Transverse colon (tissue), 4 donors: Measurements from ENCODE around the gene UBD. TPM values are rescaled to one million over a fixed set of nuclear protein-coding genes. Genes with fewer than 3 reads are reported as not detected.

Experiments used
- DNase-seq: peaks from one replicate; pipeline ENCODE4 v3.0.0-alpha.2; 2019
- H3K27ac ChIP-seq, 4 donors: fragments of 200-600 bp; sonication (generic); 2 replicates each; pipeline ENCODE4 v1.5.1; 2016 to 2018; ENCODE audit warnings: inconsistent platforms in 4 of 4
- H3K27me3 ChIP-seq: fragments of 200-600 bp; sonication (generic); 2 replicates; pipeline ENCODE4 v1.5.1; 2017; ENCODE audit warnings: inconsistent platforms
- H3K36me3 ChIP-seq, 4 donors: fragments of 200-600 bp; sonication (generic); 2 replicates each; pipeline ENCODE4 v1.5.1; 2017 to 2019; ENCODE audit warnings: inconsistent platforms in 4 of 4
- H3K4me1 ChIP-seq, 4 donors: fragments of 200-600 bp; sonication (generic); 2 replicates each; pipeline ENCODE4 v1.5.1; 2017 to 2020; ENCODE audit warnings: inconsistent platforms in 4 of 4
- H3K4me3 ChIP-seq, 4 donors: fragments of 200-600 bp; sonication (generic); 1 replicate in 1 of 4; 2 replicates in 3 of 4; pipeline versions ENCODE4 v1.5.1 to v1.6.1; 2017 to 2019; ENCODE audit warnings: inconsistent platforms in 4 of 4
- H3K9me3 ChIP-seq, 2 donors: fragments of 200-600 bp; sonication (generic); 2 replicates each; pipeline ENCODE4 v1.5.1; 2017 to 2019; ENCODE audit warnings: inconsistent platforms in 2 of 2
- EP300 ChIP-seq: sonication (generic); formaldehyde crosslinking; IDR thresholded peaks from one replicate; pipeline ENCODE4 v1.6.1; 2017; ENCODE audit warnings: antibody characterized with exemption, low read depth
- POLR2A ChIP-seq: fragments of 450-650 bp; IDR thresholded peaks from one replicate; pipeline ENCODE4 v1.6.1; 2016; ENCODE audit warnings: antibody characterized with exemption, mild to moderate bottlenecking, moderate library complexity
- POLR2AphosphoS5 ChIP-seq, 3 donors: sonication (generic); formaldehyde crosslinking; IDR thresholded peaks; one replicate each; pipeline ENCODE4 v1.6.1; 2016; ENCODE audit warnings: antibody characterized with exemption in 3 of 3
- WGBS, 2 donors: methylation state at CpG; one replicate each; pipeline ENCODE4 v1.1.5; 2018; ENCODE audit warnings: low coverage in 1 of 2; 5-methylcytosine and 5-hydroxymethylcytosine counted together
- in situ Hi-C, 4 donors: fragments of 200-750 bp; cut with MboI; loops; one replicate each; pipeline versions ENCODE4 v1.15.0 to v1.15.1; 2017; ENCODE audit warnings: low sequenced_read_pairs in 3 of 4, low pct_ligation_motif_present in 1 of 4, low pct_unique_long_range_greater_than_20kb in 1 of 4
- intact Hi-C: fragments of 100-400 bp; cut with DNase I; formaldehyde crosslinking; loops from one replicate; pipeline ENCODE4 v1.15.1; 2023; ENCODE audit warnings: low total_unique reads
- total RNA-seq, 4 donors: library from RNA; depleted of rRNA; stranded (reverse); fragments of >200 nt; gene quantifications; one replicate each; pipeline ENCODE4 v1.1.0, GENCODE V29; 2016
- TF ChIP-seq, protein P1 (sequence below), 5 experiments: fragments of 200-600 bp in 3 of 5; fragments of 450-650 bp in 2 of 5; sonication (generic) in 3 of 5; IDR thresholded peaks; 1 replicate in 2 of 5; 2 replicates in 3 of 5; pipeline ENCODE4 v1.5.1; 2016 to 2017; ENCODE audit warnings: antibody characterized with exemption in 5 of 5, inconsistent platforms in 3 of 5, mild to moderate bottlenecking in 2 of 5, moderate library complexity in 1 of 5

Gene UBD
- total RNA-seq, 4 donors from 2014 or later = 0.96 to 8.4 TPM; not detected in 2

DNA sequence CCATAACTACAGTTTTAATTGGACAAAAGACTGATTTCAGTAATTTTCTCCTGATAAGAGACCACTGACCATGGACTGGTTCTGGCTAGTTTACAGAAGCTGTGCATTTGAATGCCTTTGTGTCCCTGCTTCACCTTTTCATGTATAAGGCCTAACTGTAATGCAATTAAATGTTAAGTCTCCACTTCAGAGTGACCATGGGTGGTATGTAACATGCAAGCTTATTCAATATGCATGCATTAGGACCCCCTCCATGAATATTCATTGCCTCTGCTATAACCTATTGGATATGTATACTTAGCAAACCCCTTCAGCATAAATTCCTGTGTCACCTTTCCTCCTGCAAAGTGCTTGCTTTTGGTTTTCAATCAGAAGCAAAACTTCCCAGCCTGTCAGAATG, 2.2 kb downstream of the UBD start:
- no peaks in the 10 kb centered on the region for H3K36me3 ChIP-seq
- no peak overlapping the region for H3K27ac ChIP-seq
- TF ChIP-seq POLR2A = no peak
- TF ChIP-seq, protein P1, sequence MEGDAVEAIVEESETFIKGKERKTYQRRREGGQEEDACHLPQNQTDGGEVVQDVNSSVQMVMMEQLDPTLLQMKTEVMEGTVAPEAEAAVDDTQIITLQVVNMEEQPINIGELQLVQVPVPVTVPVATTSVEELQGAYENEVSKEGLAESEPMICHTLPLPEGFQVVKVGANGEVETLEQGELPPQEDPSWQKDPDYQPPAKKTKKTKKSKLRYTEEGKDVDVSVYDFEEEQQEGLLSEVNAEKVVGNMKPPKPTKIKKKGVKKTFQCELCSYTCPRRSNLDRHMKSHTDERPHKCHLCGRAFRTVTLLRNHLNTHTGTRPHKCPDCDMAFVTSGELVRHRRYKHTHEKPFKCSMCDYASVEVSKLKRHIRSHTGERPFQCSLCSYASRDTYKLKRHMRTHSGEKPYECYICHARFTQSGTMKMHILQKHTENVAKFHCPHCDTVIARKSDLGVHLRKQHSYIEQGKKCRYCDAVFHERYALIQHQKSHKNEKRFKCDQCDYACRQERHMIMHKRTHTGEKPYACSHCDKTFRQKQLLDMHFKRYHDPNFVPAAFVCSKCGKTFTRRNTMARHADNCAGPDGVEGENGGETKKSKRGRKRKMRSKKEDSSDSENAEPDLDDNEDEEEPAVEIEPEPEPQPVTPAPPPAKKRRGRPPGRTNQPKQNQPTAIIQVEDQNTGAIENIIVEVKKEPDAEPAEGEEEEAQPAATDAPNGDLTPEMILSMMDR (IDR thresholded peaks at IDR 0.05) = no peak
- TF ChIP-seq EP300 = no peak
- TF ChIP-seq POLR2AphosphoS5 (IDR thresholded peaks at IDR 0.05) = no peak
- intact Hi-C loops = no loop called here
- H3K4me1 ChIP-seq = peaks cover 4 to 15% (median 9%) of the 10 kb centered on the region in 4 donors
- H3K27me3 ChIP-seq = peaks cover 53% of the 10 kb centered on the region
- no peak for DNase-seq
- H3K9me3 ChIP-seq = no peaks in the 10 kb centered on the region
- no peak overlapping the region for H3K4me3 ChIP-seq
- in situ Hi-C loops = no loop called here

DNA sequence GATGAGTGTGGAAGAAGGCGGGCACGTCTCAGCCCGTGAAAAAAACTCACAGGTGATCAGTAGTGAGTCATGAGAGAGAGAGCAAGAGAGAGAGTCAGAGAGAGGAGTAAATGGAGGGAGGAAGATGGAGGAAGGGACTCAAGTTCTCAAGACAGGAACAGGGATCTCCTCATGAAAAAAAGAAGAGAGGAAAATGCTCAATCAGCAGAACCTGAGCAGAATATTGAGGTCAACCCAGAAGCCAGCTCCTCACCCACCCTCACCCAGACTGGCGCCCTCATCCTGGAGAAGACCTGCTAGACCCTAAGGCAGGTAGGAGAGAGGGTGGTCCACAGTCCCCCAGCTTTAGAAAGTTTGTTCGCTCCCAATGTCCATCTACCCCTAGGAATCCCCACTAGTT, 4.8 kb downstream of the UBD start:
- WGBS, 2 donors = 78 to 80% methylated on average over 2 to 5 of the region's 5 CpGs
- Histone ChIP-seq H3K36me3 (no peaks in the 10 kb centered on the region), H3K27me3 (peaks cover 52% of the 10 kb centered on the region), H3K9me3 (no peaks in the 10 kb centered on the region), H3K4me1 (peaks cover 4 to 15% (median 9%) of the 10 kb centered on the region in 4 donors), H3K4me3 (no peak overlapping the region), H3K27ac (no peak overlapping the region)
- intact Hi-C loops = no loop called here
- in situ Hi-C loops = no loop called here
- TF ChIP-seq, protein P1 (IDR thresholded peaks at IDR 0.05) = no peak
- TF ChIP-seq EP300 (no peak), POLR2A (no peak), POLR2AphosphoS5 (IDR thresholded peaks at IDR 0.05) (no peak)
- no peak for DNase-seq

DNA sequence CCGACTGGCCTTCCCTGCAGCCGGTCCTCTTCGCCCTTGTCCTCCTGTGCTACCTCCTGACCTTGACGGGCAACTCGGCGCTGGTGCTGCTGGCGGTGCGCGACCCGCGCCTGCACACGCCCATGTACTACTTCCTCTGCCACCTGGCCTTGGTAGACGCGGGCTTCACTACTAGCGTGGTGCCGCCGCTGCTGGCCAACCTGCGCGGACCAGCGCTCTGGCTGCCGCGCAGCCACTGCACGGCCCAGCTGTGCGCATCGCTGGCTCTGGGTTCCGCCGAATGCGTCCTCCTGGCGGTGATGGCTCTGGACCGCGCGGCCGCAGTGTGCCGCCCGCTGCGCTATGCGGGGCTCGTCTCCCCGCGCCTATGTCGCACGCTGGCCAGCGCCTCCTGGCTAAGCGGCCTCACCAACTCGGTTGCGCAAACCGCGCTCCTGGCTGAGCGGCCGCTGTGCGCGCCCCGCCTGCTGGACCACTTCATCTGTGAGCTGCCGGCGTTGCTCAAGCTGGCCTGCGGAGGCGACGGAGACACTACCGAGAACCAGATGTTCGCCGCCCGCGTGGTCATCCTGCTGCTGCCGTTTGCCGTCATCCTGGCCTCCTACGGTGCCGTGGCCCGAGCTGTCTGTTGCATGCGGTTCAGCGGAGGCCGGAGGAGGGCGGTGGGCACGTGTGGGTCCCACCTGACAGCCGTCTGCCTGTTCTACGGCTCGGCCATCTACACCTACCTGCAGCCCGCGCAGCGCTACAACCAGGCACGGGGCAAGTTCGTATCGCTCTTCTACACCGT, 6.1 kb downstream of the UBD start:
- in situ Hi-C loops = no loop called here
- no peaks in the 10 kb centered on the region for H3K36me3 ChIP-seq
- DNase-seq = peak; percentile 46
- TF ChIP-seq POLR2AphosphoS5 (IDR thresholded peaks at IDR 0.05) = peak in 2 of 3 donors; percentile 16 to 20
- TF ChIP-seq, protein P1 (IDR thresholded peaks at IDR 0.05) = no peak
- no peak for TF ChIP-seq EP300
- WGBS, 2 donors = 12% methylated on average over 76 of the region's 83 CpGs; no CpG with 5 or more reads in 1 of the 2 donors
- peak overlapping the region in 2 of 4 donors; percentile 22 to 49 for H3K27ac ChIP-seq
- peak overlapping the region in 3 of 4 donors; percentile 5 to 49 (median 31) for H3K4me3 ChIP-seq
- intact Hi-C loops = no loop called here
- H3K4me1 ChIP-seq = peaks cover 4 to 15% (median 9%) of the 10 kb centered on the region in 4 donors
- no peaks in the 10 kb centered on the region for H3K9me3 ChIP-seq
- H3K27me3 ChIP-seq = peaks cover 52% of the 10 kb centered on the region

- Histone ChIP-seq H3K4me1 (peaks cover 4 to 15% (median 9%) of the 10 kb centered on the region in 4 donors), H3K4me3 (peak overlapping the region in 2 of 4 donors; percentile 31 to 49), H3K27ac (peak overlapping the region in 1 of 4 donors; percentile 49), H3K27me3 (peaks cover 52% of the 10 kb centered on the region), H3K36me3 (no peaks in the 10 kb centered on the region), H3K9me3 (no peaks in the 10 kb centered on the region)
- in situ Hi-C loops = no loop called here
- 24% methylated on average over 3 to 5 of the region's 5 CpGs for WGBS, 2 donors
- intact Hi-C loops = no loop called here
- TF ChIP-seq, protein P1 (IDR thresholded peaks at IDR 0.05) = no peak
- TF ChIP-seq POLR2A (no peak), EP300 (no peak), POLR2AphosphoS5 (IDR thresholded peaks at IDR 0.05) (no peak)
- no peak for DNase-seq
Measured at GRCh38 chr6:29552512-29553051, 7.0 kb downstream of the UBD start.
